Prostate gland (tissue), 2 donors: ENCODE measurements around the gene S100A2. TPM values are rescaled to one million over a fixed set of nuclear protein-coding genes. Genes with fewer than 3 reads are reported as not detected.
A peak's percentile ranks its signal among the peaks of the same experiment; 100 is the strongest.

Source experiments
- DNase-seq: peaks from one replicate; pipeline ENCODE4 v3.0.0-alpha.2; 2019; ENCODE audit warnings: low spot score
- H3K27ac ChIP-seq, 2 donors: fragments of 200-600 bp; sonication (generic); 2 replicates each; pipeline ENCODE4 v1.5.1; 2017 to 2019
- H3K27me3 ChIP-seq: fragments of 200-600 bp; sonication (generic); replicated peaks from 2 replicates; pipeline ENCODE4 v1.5.1; 2019; ENCODE audit not compliant: insufficient read depth
- H3K36me3 ChIP-seq, 2 donors: fragments of 200-600 bp; sonication (generic); 1 replicate in 1 of 2; 2 replicates in 1 of 2; pipeline versions ENCODE4 v1.5.1 to v1.8.1; 2017 to 2019
- H3K4me1 ChIP-seq: fragments of 200-600 bp; sonication (generic); replicated peaks from 2 replicates; pipeline ENCODE4 v1.5.1; 2019
- H3K4me3 ChIP-seq, 2 donors: fragments of 200-600 bp; sonication (generic); 2 replicates each; pipeline ENCODE4 v1.5.1; 2017 to 2019
- H3K9me3 ChIP-seq: fragments of 200-600 bp; sonication (generic); 2 replicates; pipeline ENCODE4 v1.5.1; 2017
- CTCF ChIP-seq, 4 experiments: fragments of 200-600 bp in 2 of 4; fragments of 450-650 bp in 2 of 4; sonication (generic) in 2 of 4; IDR thresholded peaks; 1 replicate in 3 of 4; 2 replicates in 1 of 4; pipeline ENCODE4 v1.5.1; 2016 to 2019; ENCODE audit warnings: antibody characterized with exemption in 4 of 4, mild to moderate bottlenecking in 2 of 4, moderate library complexity in 2 of 4
- POLR2A ChIP-seq: fragments of 450-650 bp; IDR thresholded peaks from one replicate; pipeline ENCODE4 v1.6.1; 2016; ENCODE audit warnings: antibody characterized with exemption, mild to moderate bottlenecking
- POLR2AphosphoS5 ChIP-seq: sonication (generic); formaldehyde crosslinking; IDR thresholded peaks from one replicate; pipeline ENCODE4 v1.6.1; 2017; ENCODE audit warnings: antibody characterized with exemption
- WGBS: methylation state at CpG from one replicate; pipeline ENCODE4 v1.1.5; 2018; 5-methylcytosine and 5-hydroxymethylcytosine counted together
- intact Hi-C: fragments of 100-400 bp; cut with DNase I; formaldehyde crosslinking; loops from one replicate; pipeline ENCODE4 v1.14.2; 2022
- total RNA-seq, 2 donors: library from RNA; depleted of rRNA; stranded (reverse); fragments of >200 nt; gene quantifications; one replicate each; pipeline ENCODE4 v1.1.0, GENCODE V29; 2016

S100A2 gene
- total RNA-seq, 2 donors from 2014 or later, result 14.1 to 22.6 TPM

GRCh38 chr1:153568367-153569099 is 2.9 kb upstream of the S100A2 start:
- intact Hi-C loops, result loop anchor here (1.0 to 5.0 kb wide), 3 partner anchors 35 to 216 kb away; no protein-coding TSS in a partner anchor

GRCh38 chr1:153567621-153568366 is 2.1 kb upstream of the S100A2 start:
- H3K4me1 ChIP-seq, result peaks cover 3% of the 10 kb centered on the region
- no peaks in the 10 kb centered on the region for H3K9me3 ChIP-seq
- H3K36me3 ChIP-seq, result no peaks in the 10 kb centered on the region
- intact Hi-C loops, result loop anchor here (1.0 to 5.0 kb wide), 3 partner anchors 34 to 215 kb away; no protein-coding TSS in a partner anchor
- 74% methylated on average over 22 of the region's 22 CpGs for WGBS
- no peaks in the 10 kb centered on the region for H3K27me3 ChIP-seq
- no peak for DNase-seq
- H3K27ac ChIP-seq, result peak overlapping the region; percentile 86
- TF ChIP-seq CTCF (IDR thresholded peaks at IDR 0.05), result no peak
- H3K4me3 ChIP-seq, result no peak overlapping the region

More at GRCh38 chr1:153568367-153569099, 2.9 kb upstream of the S100A2 start:
- H3K27ac ChIP-seq, result peak overlapping the region; percentile 66 to 86
- H3K4me3 ChIP-seq, result no peak overlapping the region
- H3K4me1 ChIP-seq, result peaks cover 3% of the 10 kb centered on the region
- WGBS, result 15% methylated on average over 25 of the region's 25 CpGs
- H3K27me3 ChIP-seq, result no peaks in the 10 kb centered on the region
- H3K36me3 ChIP-seq, result no peaks in the 10 kb centered on the region
- DNase-seq, result peak; percentile 83
- no peaks in the 10 kb centered on the region for H3K9me3 ChIP-seq
- TF ChIP-seq POLR2A (peak; percentile 24), POLR2AphosphoS5 (peak; percentile 79), CTCF (IDR thresholded peaks at IDR 0.05) (peak; percentile 96 to 99 (median 98))

- Histone ChIP-seq H3K4me1 (peaks cover 3% of the 10 kb centered on the region), H3K27ac (peak overlapping the region; percentile 86), H3K4me3 (no peak overlapping the region), H3K36me3 (no peaks in the 10 kb centered on the region), H3K27me3 (no peaks in the 10 kb centered on the region), H3K9me3 (no peaks in the 10 kb centered on the region)
- intact Hi-C loops, result loop anchor here (5.0 kb wide), 1 partner anchor 214 kb away; no protein-coding TSS in a partner anchor
- WGBS, result 38% methylated on average over 16 of the region's 16 CpGs
- peak; percentile 95 for DNase-seq
- peak; percentile 88 for TF ChIP-seq POLR2AphosphoS5
- peak in 1 of 4 experiments; percentile 13 for TF ChIP-seq CTCF (IDR thresholded peaks at IDR 0.05)
- peak; percentile 67 for TF ChIP-seq POLR2A
Observed at GRCh38 chr1:153566414-153567371, 1.0 kb upstream of the S100A2 start.

- H3K27ac ChIP-seq, result no peak overlapping the region
- no peak overlapping the region for H3K4me3 ChIP-seq
- intact Hi-C loops, result no loop called here
- H3K36me3 ChIP-seq, result no peaks in the 10 kb centered on the region
- 91% methylated on average over 7 of the region's 7 CpGs for WGBS
- no peak for DNase-seq
- peaks cover 3% of the 10 kb centered on the region for H3K4me1 ChIP-seq
- TF ChIP-seq CTCF (IDR thresholded peaks at IDR 0.05), result no peak
- TF ChIP-seq POLR2AphosphoS5, result no peak
- H3K27me3 ChIP-seq, result no peaks in the 10 kb centered on the region
- no peaks in the 10 kb centered on the region for H3K9me3 ChIP-seq
Observed at GRCh38 chr1:153563991-153564390, 1.7 kb downstream of the S100A2 start.
